ENCODE results near the gene ZNF26.

DNA sequence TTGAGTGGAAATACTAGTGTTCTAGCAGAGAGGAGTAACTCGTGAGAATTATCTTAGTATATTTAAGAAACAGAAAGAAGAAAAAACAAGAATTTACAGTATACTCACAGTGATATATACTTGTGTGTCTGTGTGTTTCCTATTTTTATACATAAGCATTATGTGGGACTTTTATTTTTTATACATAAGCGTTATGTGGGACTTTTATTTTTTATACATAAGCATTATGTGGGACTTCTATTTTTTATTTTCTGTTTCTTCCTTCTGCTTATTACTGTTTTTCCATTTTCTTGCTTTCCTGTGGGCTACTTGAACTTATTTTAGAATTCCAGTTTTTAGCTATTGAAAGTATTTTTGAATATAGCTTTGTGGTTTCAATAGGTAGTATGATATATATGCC, 87.7 kb downstream of the ZNF26 start:
- no peak for TF ChIP-seq ESRRG (CRISPR knock-in tag; IDR thresholded peaks at IDR 0.05)
- TF ChIP-seq CREB5 (CRISPR knock-in tag; IDR thresholded peaks at IDR 0.05; ENCODE audit: low read depth): no peak
- TF ChIP-seq ZFP30 (CRISPR knock-in tag; IDR thresholded peaks at IDR 0.05): no peak
- TF ChIP-seq POU6F1 (CRISPR knock-in tag; IDR thresholded peaks at IDR 0.05; ENCODE audit: borderline replicate concordance, low read depth): no peak
- no peak for TF ChIP-seq PPARA (CRISPR knock-in tag; IDR thresholded peaks at IDR 0.05; ENCODE audit: borderline replicate concordance)
- no peak for TF ChIP-seq TSHZ2 (CRISPR knock-in tag; IDR thresholded peaks at IDR 0.05)
- TF ChIP-seq RARB (CRISPR knock-in tag; IDR thresholded peaks at IDR 0.05): no peak
- TF ChIP-seq, protein P1, sequence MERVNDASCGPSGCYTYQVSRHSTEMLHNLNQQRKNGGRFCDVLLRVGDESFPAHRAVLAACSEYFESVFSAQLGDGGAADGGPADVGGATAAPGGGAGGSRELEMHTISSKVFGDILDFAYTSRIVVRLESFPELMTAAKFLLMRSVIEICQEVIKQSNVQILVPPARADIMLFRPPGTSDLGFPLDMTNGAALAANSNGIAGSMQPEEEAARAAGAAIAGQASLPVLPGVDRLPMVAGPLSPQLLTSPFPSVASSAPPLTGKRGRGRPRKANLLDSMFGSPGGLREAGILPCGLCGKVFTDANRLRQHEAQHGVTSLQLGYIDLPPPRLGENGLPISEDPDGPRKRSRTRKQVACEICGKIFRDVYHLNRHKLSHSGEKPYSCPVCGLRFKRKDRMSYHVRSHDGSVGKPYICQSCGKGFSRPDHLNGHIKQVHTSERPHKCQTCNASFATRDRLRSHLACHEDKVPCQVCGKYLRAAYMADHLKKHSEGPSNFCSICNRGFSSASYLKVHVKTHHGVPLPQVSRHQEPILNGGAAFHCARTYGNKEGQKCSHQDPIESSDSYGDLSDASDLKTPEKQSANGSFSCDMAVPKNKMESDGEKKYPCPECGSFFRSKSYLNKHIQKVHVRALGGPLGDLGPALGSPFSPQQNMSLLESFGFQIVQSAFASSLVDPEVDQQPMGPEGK (CRISPR knock-in tag; IDR thresholded peaks at IDR 0.05; ENCODE audit: borderline replicate concordance): no peak
- TF ChIP-seq GLIS3 (CRISPR knock-in tag; IDR thresholded peaks at IDR 0.05): no peak
- TF ChIP-seq CSDC2 (CRISPR knock-in tag; IDR thresholded peaks at IDR 0.05): no peak

Measured in SK-N-SH treated with all-trans-retinoic acid at 6 μM for 48 hours (cell line).